ENCODE data around the gene DCST2. TPM values are rescaled to one million over a fixed set of nuclear protein-coding genes. Genes with fewer than 3 reads are reported as not detected.

The DCST2 gene
- total RNA-seq, 1 donor from 2014 or later, result 0.64 TPM

GRCh38 chr1:154993572-154994268 is 39.9 kb downstream of the DCST2 start, which contains the start of gene LENEP:
Gene LENEP, plus strand, starts transcription at chr1:154993586. Its CDS starts 22 bp downstream, at chr1:154993608.
- Mint-ChIP-seq H3K27ac (ENCODE audit: unreplicated experiment) (no peak within 1 kb of the TSS), H3K4me1 (ENCODE audit: low read depth, unreplicated experiment) (no peaks in the 10 kb centered on the region), H3K9me3 (ENCODE audit: unreplicated experiment) (peaks cover under 1% of the 10 kb centered on the region), H3K27me3 (ENCODE audit: unreplicated experiment) (peaks cover 2% of the 10 kb centered on the region), H3K4me3 (ENCODE audit: unreplicated experiment) (no peak within 1 kb of the TSS), H3K36me3 (ENCODE audit: unreplicated experiment) (peaks cover 5% of the 10 kb centered on the region)
- DNase-seq, result no peak
- TF ChIP-seq CTCF (IDR thresholded peaks at IDR 0.05; ENCODE audit: partially characterized antibody, unreplicated experiment), result no peak

GRCh38 chr1:154992721-154993571 is 40.6 kb downstream of the DCST2 start:
- TF ChIP-seq CTCF (IDR thresholded peaks at IDR 0.05; ENCODE audit: partially characterized antibody, unreplicated experiment), result no peak
- peaks cover 5% of the 10 kb centered on the region for H3K36me3 Mint-ChIP-seq (ENCODE audit: unreplicated experiment)

GRCh38 chr1:154990276-154990675 is 43.3 kb downstream of the DCST2 start:
- Mint-ChIP-seq H3K4me1 (ENCODE audit: low read depth, unreplicated experiment) (peaks cover 3% of the 10 kb centered on the region), H3K9me3 (ENCODE audit: unreplicated experiment) (no peaks in the 10 kb centered on the region), H3K27me3 (ENCODE audit: unreplicated experiment) (peaks cover 5% of the 10 kb centered on the region), H3K36me3 (ENCODE audit: unreplicated experiment) (peaks cover 5% of the 10 kb centered on the region), H3K4me3 (ENCODE audit: unreplicated experiment) (no peak overlapping the region), H3K27ac (ENCODE audit: unreplicated experiment) (no peak overlapping the region)
- no peak for TF ChIP-seq CTCF (IDR thresholded peaks at IDR 0.05; ENCODE audit: partially characterized antibody, unreplicated experiment)
- no peak for DNase-seq

More at GRCh38 chr1:154992721-154993571, 40.6 kb downstream of the DCST2 start:
- Mint-ChIP-seq H3K4me3 (ENCODE audit: unreplicated experiment) (no peak overlapping the region), H3K9me3 (ENCODE audit: unreplicated experiment) (no peaks in the 10 kb centered on the region), H3K27ac (ENCODE audit: unreplicated experiment) (no peak overlapping the region), H3K4me1 (ENCODE audit: low read depth, unreplicated experiment) (peaks cover 3% of the 10 kb centered on the region), H3K27me3 (ENCODE audit: unreplicated experiment) (peaks cover 5% of the 10 kb centered on the region)
- DNase-seq, result no peak

GRCh38 chr1:154989195-154989860 is 44.3 kb downstream of the DCST2 start:
- Mint-ChIP-seq H3K27me3 (ENCODE audit: unreplicated experiment) (peaks cover 5% of the 10 kb centered on the region), H3K9me3 (ENCODE audit: unreplicated experiment) (no peaks in the 10 kb centered on the region), H3K27ac (ENCODE audit: unreplicated experiment) (peak overlapping the region; percentile 14), H3K36me3 (ENCODE audit: unreplicated experiment) (peaks cover 5% of the 10 kb centered on the region), H3K4me1 (ENCODE audit: low read depth, unreplicated experiment) (peaks cover 3% of the 10 kb centered on the region), H3K4me3 (ENCODE audit: unreplicated experiment) (no peak overlapping the region)
- DNase-seq, result no peak
- TF ChIP-seq CTCF (IDR thresholded peaks at IDR 0.05; ENCODE audit: partially characterized antibody, unreplicated experiment), result no peak

All from glutamatergic neuron (in vitro differentiated cells).